Caco-2 (cell line): ENCODE results near the gene MAST4. TPM values are rescaled to one million over a fixed set of nuclear protein-coding genes. Genes with fewer than 3 reads are reported as not detected.

Experiments
- BruUV-seq: library from RNA; stranded (reverse); fragments of 400-500 nt; replicated peaks from 2 replicates; lab custom pipeline; 2021; lab: Mats Ljungman, UMichigan
- CTCF ChIA-PET: fragments of 300-600 bp; sonication (Branson Sonifier 250); formaldehyde crosslinking; loops from one replicate; lab custom pipeline; 2022; ENCODE audit warnings: antibody characterized with exemption; lab: Charles Lee
- POLR2A ChIA-PET: fragments of 300-600 bp; sonication (Branson Sonifier 250); formaldehyde crosslinking; loops from one replicate; lab custom pipeline; 2022; ENCODE audit warnings: antibody characterized with exemption; lab: Charles Lee
- DNase-seq, 2 experiments: peaks; one replicate each; pipeline versions ENCODE4 v3.0.0 to v3.0.0-alpha.2; 2020 to 2022
- H3K27me3 ChIP-seq: replicated peaks from 2 replicates; pipeline ENCODE4 v1.6.0; 2011; ENCODE audit warnings: low read length; ENCODE audit not compliant: control insufficient read depth, insufficient read depth
- H3K36me3 ChIP-seq: 2 replicates; pipeline ENCODE4 v1.5.1; 2011; ENCODE audit warnings: low read length; ENCODE audit not compliant: control insufficient read depth, insufficient read depth
- H3K4me1 ChIP-seq: fragments of 250-450 bp; sonication (Bioruptor Pico); 2 replicates; pipeline ENCODE4 v1.5.1; 2020; ENCODE audit warnings: mild to moderate bottlenecking
- H3K4me3 ChIP-seq: 2 replicates; pipeline ENCODE4 v1.5.1; 2011; ENCODE audit warnings: low read depth, mild to moderate bottlenecking, control low read depth, low read length
- H3K9me3 ChIP-seq: fragments of 250-450 bp; sonication (Bioruptor Pico); 2 replicates; pipeline ENCODE4 v1.5.1; 2020; ENCODE audit warnings: mild to moderate bottlenecking, moderate library complexity
- H3K27ac Mint-ChIP-seq: one replicate; pipeline ENCODE4 v1.8.0; 2022; ENCODE audit warnings: mixed read lengths; ENCODE audit not compliant: unreplicated experiment
- H3K27me3 Mint-ChIP-seq: one replicate; pipeline ENCODE4 v1.8.0; 2022; ENCODE audit warnings: mixed read lengths; ENCODE audit not compliant: insufficient read depth, unreplicated experiment
- H3K36me3 Mint-ChIP-seq: one replicate; pipeline ENCODE4 v1.8.0; 2022; ENCODE audit warnings: mild to moderate bottlenecking, mixed read lengths; ENCODE audit not compliant: insufficient read depth, unreplicated experiment
- H3K4me1 Mint-ChIP-seq: one replicate; pipeline ENCODE4 v1.8.0; 2022; ENCODE audit warnings: low read depth, mixed read lengths; ENCODE audit not compliant: unreplicated experiment
- H3K4me3 Mint-ChIP-seq: one replicate; pipeline ENCODE4 v1.8.0; 2022; ENCODE audit warnings: mild to moderate bottlenecking, moderate library complexity, mixed read lengths; ENCODE audit not compliant: unreplicated experiment
- H3K9me3 Mint-ChIP-seq: one replicate; pipeline ENCODE4 v1.8.0; 2022; ENCODE audit warnings: mixed read lengths; ENCODE audit not compliant: unreplicated experiment
- CTCF ChIP-seq, 2 experiments: fragments of 200-600 bp in 1 of 2; IDR thresholded peaks; 1 replicate in 1 of 2; 2 replicates in 1 of 2; pipeline versions ENCODE4 v1.5.1 to v1.8.0; 2011 to 2022; ENCODE audit warnings: antibody characterized with exemption in 1 of 2, control low read depth in 1 of 2, inconsistent platforms in 1 of 2, low read depth in 1 of 2, low read length in 1 of 2, mild to moderate bottlenecking in 1 of 2, moderate library complexity in 1 of 2; ENCODE audit not compliant: insufficient read depth in 1 of 2, severe bottlenecking in 1 of 2, unreplicated experiment in 1 of 2
- intact Hi-C: fragments of 100-400 bp; cut with micrococcal nuclease; formaldehyde crosslinking; loops from one replicate; pipeline ENCODE4 v1.10.0; 2022; ENCODE audit not compliant: unreplicated experiment
- total RNA-seq: library from RNA; stranded (reverse); gene quantifications from 2 replicates; pipeline ENCODE4 v1.2.3, GENCODE V29; 2022

MAST4 gene
- total RNA-seq, 1 experiment from 2014 or later = 17.8 TPM

GRCh38 chr5:66850354-66851075 lies 254.3 kb downstream of the MAST4 start:
- H3K9me3 ChIP-seq = no peaks in the 10 kb centered on the region
- H3K4me1 ChIP-seq = no peaks in the 10 kb centered on the region
- H3K9me3 Mint-ChIP-seq = no peaks in the 10 kb centered on the region
- no peak overlapping the region for H3K4me3 Mint-ChIP-seq
- H3K27ac Mint-ChIP-seq = no peak overlapping the region
- H3K36me3 ChIP-seq = no peaks in the 10 kb centered on the region
- no peak for DNase-seq
- POLR2A ChIA-PET = no interaction called here
- peaks cover 12% of the 10 kb centered on the region for H3K27me3 Mint-ChIP-seq
- no TSS peak for BruUV-seq
- no peaks in the 10 kb centered on the region for H3K4me1 Mint-ChIP-seq
- H3K27me3 ChIP-seq = no peaks in the 10 kb centered on the region
- CTCF ChIA-PET = no interaction called here
- no peak for TF ChIP-seq CTCF (IDR thresholded peaks at IDR 0.05; ENCODE audit: insufficient read depth in 1 of 2, low read depth in 1 of 2, low read length in 1 of 2, severe bottlenecking in 1 of 2, unreplicated experiment in 1 of 2)
- no peaks in the 10 kb centered on the region for H3K36me3 Mint-ChIP-seq
- intact Hi-C loops = no loop called here
- H3K4me3 ChIP-seq = no peak overlapping the region

DNA sequence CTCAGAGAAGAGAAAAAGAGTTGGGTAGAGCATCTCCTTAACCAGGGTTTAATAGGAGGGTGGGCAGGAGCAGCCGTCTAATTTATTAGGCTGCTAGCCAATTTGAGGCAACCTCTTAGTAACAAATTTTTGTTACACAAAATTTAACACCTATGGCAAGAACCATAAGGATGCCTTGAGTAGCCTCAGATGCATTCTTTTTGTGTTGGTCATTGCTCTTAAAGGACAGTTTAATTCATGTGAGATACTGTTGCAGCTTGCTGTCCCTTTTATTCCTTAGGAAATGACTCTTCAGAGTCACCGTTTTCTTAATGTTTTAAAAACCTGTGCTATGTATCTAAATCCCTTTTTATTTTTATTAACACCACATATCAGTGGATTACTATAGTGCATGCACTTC lies 255.1 kb downstream of the MAST4 start:
- Mint-ChIP-seq H3K27me3 (peaks cover 12% of the 10 kb centered on the region), H3K36me3 (no peaks in the 10 kb centered on the region), H3K9me3 (no peaks in the 10 kb centered on the region), H3K4me1 (no peaks in the 10 kb centered on the region), H3K4me3 (no peak overlapping the region), H3K27ac (no peak overlapping the region)
- POLR2A ChIA-PET = no interaction called here
- TF ChIP-seq CTCF (IDR thresholded peaks at IDR 0.05; ENCODE audit: insufficient read depth in 1 of 2, low read depth in 1 of 2, low read length in 1 of 2, severe bottlenecking in 1 of 2, unreplicated experiment in 1 of 2) = no peak
- Histone ChIP-seq H3K36me3 (no peaks in the 10 kb centered on the region), H3K4me1 (no peaks in the 10 kb centered on the region), H3K9me3 (no peaks in the 10 kb centered on the region), H3K27me3 (no peaks in the 10 kb centered on the region), H3K4me3 (no peak overlapping the region)
- no TSS peak for BruUV-seq
- no peak for DNase-seq
- intact Hi-C loops = no loop called here
- CTCF ChIA-PET = no interaction called here

DNA sequence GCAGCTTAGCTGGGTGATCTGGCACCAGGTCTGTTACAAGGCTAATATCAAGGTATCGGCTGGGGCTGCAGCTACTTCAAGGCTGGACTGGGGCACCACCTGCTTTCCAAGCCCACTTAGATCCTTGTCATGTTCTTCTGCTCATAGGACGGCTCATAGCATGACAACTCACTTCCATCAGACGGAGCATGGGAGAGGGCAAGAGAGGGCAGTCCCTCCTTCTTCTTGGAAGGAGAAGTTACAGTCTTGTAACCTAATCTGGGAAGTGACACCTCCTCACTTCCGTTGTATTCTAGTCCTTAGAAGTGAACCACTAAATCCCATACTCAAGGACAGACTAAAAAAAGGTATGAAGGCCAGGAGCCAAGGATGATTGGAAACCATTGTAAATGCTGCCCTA lies 258.2 kb downstream of the MAST4 start:
- H3K27me3 ChIP-seq = no peaks in the 10 kb centered on the region
- no peak overlapping the region for H3K4me3 ChIP-seq
- ChIA-PET CTCF (interaction anchor here (0.6 kb wide), 1 partner anchor 12 kb away, joined by 4 read pairs; no protein-coding TSS in a partner anchor), POLR2A (no interaction called here)
- no peak for TF ChIP-seq CTCF (IDR thresholded peaks at IDR 0.05; ENCODE audit: insufficient read depth in 1 of 2, low read depth in 1 of 2, low read length in 1 of 2, severe bottlenecking in 1 of 2, unreplicated experiment in 1 of 2)
- H3K9me3 ChIP-seq = no peaks in the 10 kb centered on the region
- H3K27me3 Mint-ChIP-seq = peaks cover 14% of the 10 kb centered on the region
- H3K4me1 Mint-ChIP-seq = no peaks in the 10 kb centered on the region
- no peaks in the 10 kb centered on the region for H3K4me1 ChIP-seq
- DNase-seq = no peak
- H3K36me3 ChIP-seq = no peaks in the 10 kb centered on the region
- intact Hi-C loops = no loop called here
- BruUV-seq = no TSS peak
- no peaks in the 10 kb centered on the region for H3K36me3 Mint-ChIP-seq
- no peak overlapping the region for H3K27ac Mint-ChIP-seq
- no peak overlapping the region for H3K4me3 Mint-ChIP-seq
- no peaks in the 10 kb centered on the region for H3K9me3 Mint-ChIP-seq
